ENCODE measurements around the gene ACBD6. TPM values are rescaled to one million over a fixed set of nuclear protein-coding genes. Genes with fewer than 3 reads are reported as not detected.
A peak's percentile ranks its signal among the peaks of the same experiment; 100 is the strongest.

The ACBD6 gene
- total and polyA plus RNA-seq, 10 of the 15 experiments (the other 5 are each of a cell fraction or from before 2014, with no cell fraction given), result 15.0 to 67.3 (median 55.0) TPM

- no TSS peak for BruUV-seq (replicated peaks)
- intact Hi-C loops (cut with micrococcal nuclease; ENCODE audit: unreplicated experiment) (no loop called here), in situ Hi-C loops (cut with MboI) (no loop called here)
- Histone ChIP-seq H3K36me3 (ENCODE audit: control insufficient read depth in 2 of 2, insufficient read depth in 2 of 2, low read length in 1 of 2) (peaks cover 0 to 5% of the 10 kb centered on the region in 2 experiments; a peak in 1 of 4 replicates), H3K4me1 (ENCODE audit: control insufficient read depth, insufficient read depth, low read length) (no peaks in the 10 kb centered on the region), H3K79me2 (ENCODE audit: control insufficient read depth, insufficient read depth, low read length) (no peaks in the 10 kb centered on the region), H3K4me3 (no peak overlapping the region), H3K27ac (ENCODE audit: control insufficient read depth, insufficient read depth) (no peak overlapping the region), H3K4me2 (ENCODE audit: control insufficient read depth, insufficient read depth) (no peak overlapping the region), H4K20me1 (ENCODE audit: control insufficient read depth, insufficient read depth) (no peaks in the 10 kb centered on the region), H3K27me3 (replicated peaks in 1 of 2; ENCODE audit: control insufficient read depth in 2 of 2, insufficient read depth in 2 of 2, low read length in 1 of 2) (no peaks in the 10 kb centered on the region), H3K9ac (ENCODE audit: control insufficient read depth, insufficient read depth, low read length) (no peak overlapping the region), H2AFZ (ENCODE audit: control insufficient read depth, low read depth, low read length) (no peak overlapping the region), H3K9me3 (replicated peaks; ENCODE audit: control insufficient read depth, insufficient read depth, low read length) (peaks cover 3% of the 10 kb centered on the region)
- peak; percentile 11 for DNase-seq (ENCODE audit: low read depth, low spot score)
- TF ChIP-seq MTA2 (IDR thresholded peaks at IDR 0.05; ENCODE audit: low read depth) (peak; percentile 67; the same call in 1 of the 2 replicates), IKZF1 (conservative IDR thresholded peaks at IDR 0.05) (0 out of 2 replicates have a peak, but pooled peaks have one; percentile 34), MEF2B (IDR thresholded peaks at IDR 0.05; ENCODE audit: partially characterized antibody, poor library complexity, severe bottlenecking) (peak; percentile 92), PML (IDR thresholded peaks at IDR 0.05; ENCODE audit: low read length) (no peak)
- SMC1A ChIA-PET (ENCODE audit: uncharacterized antibody, unreplicated experiment), result interaction anchor here (1.2 kb wide), 1 partner anchor 9 kb away, joined by 7 read pairs; no protein-coding TSS in a partner anchor
- WGBS (ENCODE audit: insufficient coverage, insufficient replicate concordance, low lambda C conversion rate, missing lambda C conversion rate), result 67% methylated on average over 3 of the region's 3 CpGs
- RAD21 ChIA-PET (ENCODE audit: unreplicated experiment), result interaction anchor here (0.8 to 1.1 kb wide), 2 partner anchors 11 to 53 kb away, joined by 3 to 4 read pairs; no protein-coding TSS in a partner anchor
- ATAC-seq, result peak; percentile 69
- FAIRE-seq, result no peak
- POLR2A ChIA-PET, result interaction anchor here (0.7 to 1.6 kb wide), 2 partner anchors 23 to 411 kb away, joined by 3 read pairs; no protein-coding TSS in a partner anchor
- CTCF ChIA-PET, result interaction anchor here (0.9 to 1.6 kb wide), 6 partner anchors 9 to 246 kb away, joined by 3 to 7 read pairs (median 3); no protein-coding TSS in a partner anchor
Observed at GRCh38 chr1:180424848-180425457, 77.4 kb downstream of the ACBD6 start.

GRCh38 chr1:180421614-180422013, 80.8 kb downstream of the ACBD6 start:
- H4K20me1 ChIP-seq (ENCODE audit: control insufficient read depth, insufficient read depth), result no peaks in the 10 kb centered on the region

More at GRCh38 chr1:180421614-180422013, 80.8 kb downstream of the ACBD6 start:
- Histone ChIP-seq H3K9ac (ENCODE audit: control insufficient read depth, insufficient read depth, low read length) (no peak overlapping the region), H3K27ac (ENCODE audit: control insufficient read depth, insufficient read depth) (no peak overlapping the region), H3K36me3 (ENCODE audit: control insufficient read depth in 2 of 2, insufficient read depth in 2 of 2, low read length in 1 of 2) (peaks cover 0 to 5% of the 10 kb centered on the region in 2 experiments; a peak in 1 of 4 replicates), H3K4me1 (ENCODE audit: control insufficient read depth, insufficient read depth, low read length) (no peaks in the 10 kb centered on the region), H3K9me3 (replicated peaks; ENCODE audit: control insufficient read depth, insufficient read depth, low read length) (peaks cover 3% of the 10 kb centered on the region; the same call in 2 of the 3 replicates), H3K27me3 (replicated peaks in 1 of 2; ENCODE audit: control insufficient read depth in 2 of 2, insufficient read depth in 2 of 2, low read length in 1 of 2) (no peaks in the 10 kb centered on the region), H3K4me2 (ENCODE audit: control insufficient read depth, insufficient read depth) (no peak overlapping the region), H2AFZ (ENCODE audit: control insufficient read depth, low read depth, low read length) (no peak overlapping the region), H3K79me2 (ENCODE audit: control insufficient read depth, insufficient read depth, low read length) (no peaks in the 10 kb centered on the region), H3K4me3 (no peak overlapping the region)
- RAD21 ChIA-PET (ENCODE audit: unreplicated experiment), result interaction anchor here (0.6 kb wide), 1 partner anchor 291 kb away, joined by 3 read pairs; no protein-coding TSS in a partner anchor
- no TSS peak for BruUV-seq (replicated peaks)
- ATAC-seq (no peak), DNase-seq (ENCODE audit: low read depth, low spot score) (no peak), FAIRE-seq (no peak)
- no peak for TF ChIP-seq SP1 (IDR thresholded peaks at IDR 0.05; ENCODE audit: low read depth, low read length)
- TF ChIP-seq USF2 (IDR thresholded peaks at IDR 0.05; ENCODE audit: borderline replicate concordance, low read depth, low read length), result no peak
- TF ChIP-seq CREM (IDR thresholded peaks at IDR 0.05; ENCODE audit: low read depth), result no peak
- TF ChIP-seq ATF2 (IDR thresholded peaks at IDR 0.05; ENCODE audit: low read length), result no peak
- TF ChIP-seq YBX1 (IDR thresholded peaks at IDR 0.05), result no peak
- TF ChIP-seq NFXL1 (IDR thresholded peaks at IDR 0.05; ENCODE audit: borderline replicate concordance), result no peak
- TF ChIP-seq TARDBP (IDR thresholded peaks at IDR 0.05; ENCODE audit: borderline replicate concordance), result no peak
- SMC1A ChIA-PET (ENCODE audit: uncharacterized antibody, unreplicated experiment), result interaction anchor here (1.2 kb wide), 1 partner anchor 14 kb away, joined by 3 read pairs; no protein-coding TSS in a partner anchor
- intact Hi-C loops (cut with micrococcal nuclease; ENCODE audit: unreplicated experiment), result no loop called here
- 94% methylated on average over 1 of the region's 1 CpG for WGBS (ENCODE audit: insufficient coverage, insufficient replicate concordance, low lambda C conversion rate, missing lambda C conversion rate)
- in situ Hi-C loops (cut with MboI), result no loop called here
- POLR2A ChIA-PET, result interaction anchor here (0.8 kb wide), 1 partner anchor 50 kb away, joined by 3 read pairs; no protein-coding TSS in a partner anchor
- CTCF ChIA-PET, result interaction anchor here (0.6 kb wide), 1 partner anchor 309 kb away, joined by 4 read pairs; no protein-coding TSS in a partner anchor

Data from GM12878 (cell line).